Body of pancreas (tissue), 4 donors: ENCODE results near the gene DMXL1. TPM values are rescaled to one million over a fixed set of nuclear protein-coding genes. Genes with fewer than 3 reads are reported as not detected.
A peak's percentile ranks its signal among the peaks of the same experiment; 100 is the strongest.

Experiments used
- ATAC-seq: fragments of 150-250 bp; one replicate; pipeline ENCODE4 v1.9.1; 2016
- DNase-seq, 4 donors: peaks; one replicate each; pipeline ENCODE4 v3.0.0-alpha.2; 2019
- H3K27ac ChIP-seq, 4 donors: fragments of 200-600 bp; sonication (generic); 1 replicate in 3 of 4; 2 replicates in 1 of 4; pipeline versions ENCODE4 v1.5.1 to v1.6.1; 2016 to 2019; ENCODE audit warnings: mild to moderate bottlenecking in 1 of 4, mixed read lengths in 1 of 4, moderate library complexity in 1 of 4
- H3K27me3 ChIP-seq, 2 donors: fragments of 200-600 bp; sonication (generic); one replicate each; pipeline ENCODE4 v1.6.0; 2016; ENCODE audit warnings: mild to moderate bottlenecking in 1 of 2
- H3K36me3 ChIP-seq, 2 donors: fragments of 200-600 bp; sonication (generic); replicated peaks in 1 of 2; 2 replicates each; pipeline ENCODE4 v1.5.1; 2016; ENCODE audit warnings: low read depth in 2 of 2; ENCODE audit not compliant: insufficient read depth in 1 of 2
- H3K4me1 ChIP-seq: fragments of 200-600 bp; sonication (generic); one replicate; pipeline ENCODE4 v1.6.0; 2016
- H3K4me3 ChIP-seq, 2 donors: fragments of 200-600 bp; sonication (generic); 1 replicate in 1 of 2; 2 replicates in 1 of 2; pipeline ENCODE4 v1.5.1; 2016 to 2019
- H3K9me3 ChIP-seq, 3 donors: fragments of 200-600 bp; sonication (generic); 1 replicate in 2 of 3; 2 replicates in 1 of 3; pipeline ENCODE4 v1.5.1; 2016
- CTCF ChIP-seq, 7 experiments: fragments of 450-650 bp in 4 of 7; fragments of 200-600 bp in 3 of 7; sonication (generic) in 3 of 7; IDR thresholded peaks; one replicate each; pipeline ENCODE4 v1.5.1; 2016 to 2019; ENCODE audit warnings: antibody characterized with exemption in 7 of 7
- POLR2A ChIP-seq, 3 donors: fragments of 450-650 bp; IDR thresholded peaks; one replicate each; pipeline ENCODE4 v1.6.1; 2016; ENCODE audit warnings: antibody characterized with exemption in 3 of 3, mild to moderate bottlenecking in 2 of 3
- WGBS, 2 donors: methylation state at CpG; one replicate each; pipeline ENCODE4 v1.1.5; 2017; 5-methylcytosine and 5-hydroxymethylcytosine counted together
- intact Hi-C: fragments of 100-400 bp; cut with DNase I; formaldehyde crosslinking; loops from one replicate; pipeline ENCODE4 v1.15.1; 2023
- total RNA-seq, 2 donors: library from RNA; depleted of rRNA; stranded (reverse); fragments of >200 nt; gene quantifications; one replicate each; pipeline ENCODE4 v1.1.0, GENCODE V29; 2016

The DMXL1 gene
- total RNA-seq, 2 donors from 2014 or later, result 40.0 to 64.9 TPM

GRCh38 chr5:119033135-119033534 is 37.8 kb upstream of the DMXL1 start:
- DNase-seq (no peak), ATAC-seq (no peak)
- no peaks in the 10 kb centered on the region for H3K27me3 ChIP-seq
- TF ChIP-seq POLR2A (IDR thresholded peaks at IDR 0.05) (no peak), CTCF (IDR thresholded peaks at IDR 0.05) (no peak)
- H3K27ac ChIP-seq, result no peak overlapping the region
- no peaks in the 10 kb centered on the region for H3K9me3 ChIP-seq
- 80 to 83% methylated on average over 3 of the region's 3 CpGs for WGBS, 2 donors
- H3K4me1 ChIP-seq, result peaks cover 15% of the 10 kb centered on the region
- no peak overlapping the region for H3K4me3 ChIP-seq
- no peaks in the 10 kb centered on the region for H3K36me3 ChIP-seq
- intact Hi-C loops, result no loop called here

GRCh38 chr5:119036101-119036762 is 34.7 kb upstream of the DMXL1 start:
- no peaks in the 10 kb centered on the region for H3K27me3 ChIP-seq
- no peak for DNase-seq
- intact Hi-C loops, result no loop called here
- H3K27ac ChIP-seq, result peak overlapping the region in 2 of 4 donors; percentile 86 to 87
- no peaks in the 10 kb centered on the region for H3K36me3 ChIP-seq
- ATAC-seq, result no peak
- 81 to 85% methylated on average over 8 of the region's 8 CpGs for WGBS, 2 donors
- no peak for TF ChIP-seq POLR2A (IDR thresholded peaks at IDR 0.05)
- TF ChIP-seq CTCF (IDR thresholded peaks at IDR 0.05), result no peak
- no peak overlapping the region for H3K4me3 ChIP-seq
- no peaks in the 10 kb centered on the region for H3K9me3 ChIP-seq
- H3K4me1 ChIP-seq, result peaks cover 18% of the 10 kb centered on the region

GRCh38 chr5:119037496-119038215 is 33.2 kb upstream of the DMXL1 start:
- H3K27ac ChIP-seq, result peak overlapping the region; percentile 10 to 87 (median 80)
- peaks cover 18% of the 10 kb centered on the region for H3K4me1 ChIP-seq
- no peaks in the 10 kb centered on the region for H3K9me3 ChIP-seq
- ATAC-seq, result peak; percentile 100
- 64 to 71% methylated on average over 16 of the region's 16 CpGs for WGBS, 2 donors
- no peak for TF ChIP-seq CTCF (IDR thresholded peaks at IDR 0.05)
- peak in 1 of 3 donors; percentile 26 for TF ChIP-seq POLR2A (IDR thresholded peaks at IDR 0.05)
- peak; percentile 51 to 85 (median 56) for DNase-seq
- intact Hi-C loops, result no loop called here
- H3K27me3 ChIP-seq, result no peaks in the 10 kb centered on the region
- H3K36me3 ChIP-seq, result no peaks in the 10 kb centered on the region
- no peak overlapping the region for H3K4me3 ChIP-seq

GRCh38 chr5:119048246-119048645 is 22.6 kb upstream of the DMXL1 start:
- Histone ChIP-seq H3K27ac (no peak overlapping the region), H3K9me3 (no peaks in the 10 kb centered on the region), H3K4me1 (peaks cover 6% of the 10 kb centered on the region), H3K27me3 (no peaks in the 10 kb centered on the region), H3K36me3 (no peaks in the 10 kb centered on the region), H3K4me3 (no peak overlapping the region)
- TF ChIP-seq POLR2A (IDR thresholded peaks at IDR 0.05) (no peak), CTCF (IDR thresholded peaks at IDR 0.05) (no peak)
- 36 to 49% methylated on average over 2 of the region's 2 CpGs for WGBS, 2 donors
- ATAC-seq (no peak), DNase-seq (no peak)
- intact Hi-C loops, result no loop called here
